HFFc6 (cell line): ENCODE data around the gene MYLK2. TPM values are rescaled to one million over a fixed set of nuclear protein-coding genes. Genes with fewer than 3 reads are reported as not detected.

Experiments
- DNase-seq: peaks from one replicate; pipeline ENCODE4 v3.0.0-alpha.2; 2018
- H3K27ac Mint-ChIP-seq: 2 replicates; pipeline ENCODE4 v1.8.0; 2020; ENCODE audit warnings: mild to moderate bottlenecking, mixed read lengths
- H3K27me3 Mint-ChIP-seq: 2 replicates; pipeline ENCODE4 v1.8.0; 2021; ENCODE audit warnings: mild to moderate bottlenecking, moderate library complexity, mixed read lengths; ENCODE audit not compliant: insufficient read depth
- H3K36me3 Mint-ChIP-seq: 2 replicates; pipeline ENCODE4 v1.8.0; 2021; ENCODE audit warnings: low read depth, mixed read lengths
- H3K4me1 Mint-ChIP-seq: 2 replicates; pipeline ENCODE4 v1.8.0; 2020; ENCODE audit warnings: low read depth, mixed read lengths
- H3K4me3 Mint-ChIP-seq: 2 replicates; pipeline ENCODE4 v1.8.0; 2020; ENCODE audit warnings: mild to moderate bottlenecking, moderate library complexity, mixed read lengths
- H3K9me3 Mint-ChIP-seq: 2 replicates; pipeline ENCODE4 v1.8.0; 2020; ENCODE audit warnings: mild to moderate bottlenecking, mixed read lengths
- CTCF ChIP-seq: fragments of 200-600 bp; sonication (generic); IDR thresholded peaks from 2 replicates; pipeline ENCODE4 v1.5.0; 2021; ENCODE audit warnings: antibody characterized with exemption, mild to moderate bottlenecking
- total RNA-seq, 6 experiments: library from RNA; stranded (reverse); fragmentation: NEBNext Ultra II Directional; extraction: Animal tissue kit (Norgen Biotek cat#: 25700); gene quantifications; 2 replicates in 1 of 6; 3 replicates in 5 of 6; pipeline ENCODE4 v1.2.3, GENCODE V29; 2021

The MYLK2 gene
- total RNA-seq, 6 experiments from 2014 or later = 0.07 to 0.30 (median 0.16) TPM

GRCh38 chr20:31821427-31821826 is 2.3 kb downstream of the MYLK2 start:
- DNase-seq = no peak
- TF ChIP-seq CTCF = no peak
- Mint-ChIP-seq H3K27ac (no peak overlapping the region), H3K4me3 (no peak overlapping the region), H3K27me3 (peaks cover 1% of the 10 kb centered on the region; the same call in 1 of the 2 replicates), H3K36me3 (no peaks in the 10 kb centered on the region), H3K4me1 (peaks cover 7% of the 10 kb centered on the region), H3K9me3 (no peaks in the 10 kb centered on the region)

- Mint-ChIP-seq H3K4me3 (no peak overlapping the region), H3K4me1 (peaks cover 7% of the 10 kb centered on the region), H3K27ac (no peak overlapping the region), H3K9me3 (no peaks in the 10 kb centered on the region), H3K27me3 (peaks cover 1% of the 10 kb centered on the region; the same call in 1 of the 2 replicates), H3K36me3 (no peaks in the 10 kb centered on the region)
- TF ChIP-seq CTCF = peak; percentile 100
- DNase-seq = peak; percentile 71
These were observed 3.5 kb downstream of the MYLK2 start for GRCh38 chr20:31822421-31823330.

GRCh38 chr20:31823360-31824124 is 4.4 kb downstream of the MYLK2 start:
- peaks cover 7% of the 10 kb centered on the region for H3K4me1 Mint-ChIP-seq

GRCh38 chr20:31824125-31824485 is 4.9 kb downstream of the MYLK2 start:
- Mint-ChIP-seq H3K4me1 (peaks cover 7% of the 10 kb centered on the region), H3K36me3 (no peaks in the 10 kb centered on the region), H3K9me3 (no peaks in the 10 kb centered on the region), H3K27ac (no peak overlapping the region), H3K4me3 (no peak overlapping the region), H3K27me3 (peaks cover 6% of the 10 kb centered on the region)
- no peak for DNase-seq
- TF ChIP-seq CTCF = no peak

More at GRCh38 chr20:31823360-31824124, 4.4 kb downstream of the MYLK2 start:
- Mint-ChIP-seq H3K36me3 (no peaks in the 10 kb centered on the region), H3K9me3 (no peaks in the 10 kb centered on the region), H3K4me3 (no peak overlapping the region), H3K27ac (peak overlapping the region; percentile 0; the same call in 1 of the 2 replicates), H3K27me3 (peaks cover 2% of the 10 kb centered on the region; the same call in 1 of the 2 replicates)
- no peak for DNase-seq
- no peak for TF ChIP-seq CTCF

GRCh38 chr20:31824554-31825313 is 5.6 kb downstream of the MYLK2 start:
- H3K27me3 Mint-ChIP-seq = peaks cover 6% of the 10 kb centered on the region
- no peak for TF ChIP-seq CTCF
- no peak for DNase-seq
- H3K27ac Mint-ChIP-seq = no peak overlapping the region
- H3K4me3 Mint-ChIP-seq = no peak overlapping the region
- no peaks in the 10 kb centered on the region for H3K9me3 Mint-ChIP-seq
- no peaks in the 10 kb centered on the region for H3K36me3 Mint-ChIP-seq
- H3K4me1 Mint-ChIP-seq = peaks cover 7% of the 10 kb centered on the region
